Activated CD8-positive, alpha-beta memory T cell treated with anti-CD3 and anti-CD28 coated beads for 1 hour (primary cell): Measurements from ENCODE around the gene IL1F10.

ENCODE experiments used
- DNase-seq, 2 donors: peaks; one replicate each; pipeline ENCODE4 v3.0.0-alpha.2; 2020; ENCODE audit warnings: low read depth in 1 of 2; ENCODE audit errors: extremely low read depth in 1 of 2

IL1F10 gene, protein sequence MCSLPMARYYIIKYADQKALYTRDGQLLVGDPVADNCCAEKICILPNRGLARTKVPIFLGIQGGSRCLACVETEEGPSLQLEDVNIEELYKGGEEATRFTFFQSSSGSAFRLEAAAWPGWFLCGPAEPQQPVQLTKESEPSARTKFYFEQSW

DNA sequence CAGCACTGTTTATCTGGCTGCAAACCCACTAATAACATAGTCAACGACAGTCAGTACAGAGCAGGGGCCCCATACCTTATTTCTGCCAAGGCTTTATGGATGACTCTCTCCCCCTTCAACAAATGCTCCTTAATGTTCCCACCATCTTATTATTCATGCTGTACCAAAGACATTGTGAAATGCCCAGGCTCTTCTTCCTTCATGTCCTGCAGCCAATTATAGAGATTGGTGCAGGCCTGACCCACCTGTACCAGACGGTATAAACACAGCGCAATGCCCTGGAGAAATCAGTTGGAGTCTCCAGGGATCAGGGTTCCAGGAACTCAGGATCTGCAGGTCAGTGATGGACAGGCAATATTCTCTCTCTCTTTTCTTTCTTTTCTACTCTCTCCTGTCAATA, at the start of gene IL1F10:
Gene IL1F10 (plus strand): TSS at position 290 of the 400 bp plus-strand sequence. CDS start 4,769 bp downstream, outside the sequence.
- DNase-seq = no peak

DNA sequence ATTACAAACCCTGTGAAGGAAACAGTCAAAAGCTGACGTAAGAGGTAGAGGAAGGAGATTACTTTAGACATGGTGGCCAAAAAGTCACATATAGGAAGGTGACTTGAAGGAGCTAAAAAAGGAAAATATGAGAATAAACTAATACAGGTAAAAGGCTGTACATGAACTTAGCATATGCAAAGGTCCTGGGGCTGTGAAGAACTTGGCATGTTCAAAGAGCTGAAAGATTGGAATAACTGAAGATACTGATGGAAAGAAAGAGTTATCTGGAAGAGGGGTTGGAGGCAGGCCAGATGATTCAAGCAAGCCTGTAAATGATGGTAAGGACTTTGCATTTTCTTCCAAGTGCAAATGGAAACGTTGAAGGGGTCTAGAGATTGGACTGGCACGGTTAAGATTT, 49.3 kb upstream of the IL1F10 start:
- DNase-seq = no peak

DNA sequence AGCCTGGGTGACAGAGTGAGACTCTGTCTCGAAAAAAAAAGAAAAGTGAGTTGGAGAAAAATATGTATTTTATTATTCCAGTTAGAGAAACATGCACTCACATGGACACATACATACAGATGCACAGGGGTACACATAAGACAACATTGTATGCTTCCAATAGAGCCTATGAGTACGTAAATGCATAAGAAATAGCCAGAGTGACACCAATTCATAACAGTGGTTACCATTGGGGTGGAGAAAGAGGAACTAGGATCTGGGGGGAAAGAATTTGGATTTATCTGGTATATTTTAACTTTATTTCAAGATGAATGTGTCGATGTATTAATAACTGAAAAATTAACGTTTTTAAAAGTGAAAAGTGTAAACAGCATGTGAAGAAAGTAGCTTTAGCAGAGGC, 46.5 kb upstream of the IL1F10 start:
- no peak for DNase-seq

DNA sequence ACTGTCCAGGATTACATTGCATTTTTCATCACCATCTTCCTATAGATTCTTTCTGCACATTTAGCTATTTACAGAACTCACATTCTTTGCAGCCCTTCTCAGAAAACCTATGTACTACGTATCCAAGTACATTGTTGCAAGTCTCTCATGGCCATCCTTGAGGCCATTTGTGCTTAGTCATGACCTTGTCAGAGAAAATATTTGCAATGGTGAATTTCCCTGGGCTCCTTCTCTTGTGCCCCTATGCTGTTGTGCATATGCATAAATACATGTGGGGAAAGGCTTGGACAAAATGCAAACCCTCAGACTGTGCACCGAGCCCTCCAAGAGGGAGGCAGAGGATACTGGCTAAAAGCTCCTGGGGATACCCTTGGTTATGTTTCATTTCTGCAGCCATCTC, 43.0 kb upstream of the IL1F10 start:
- DNase-seq = no peak

DNA sequence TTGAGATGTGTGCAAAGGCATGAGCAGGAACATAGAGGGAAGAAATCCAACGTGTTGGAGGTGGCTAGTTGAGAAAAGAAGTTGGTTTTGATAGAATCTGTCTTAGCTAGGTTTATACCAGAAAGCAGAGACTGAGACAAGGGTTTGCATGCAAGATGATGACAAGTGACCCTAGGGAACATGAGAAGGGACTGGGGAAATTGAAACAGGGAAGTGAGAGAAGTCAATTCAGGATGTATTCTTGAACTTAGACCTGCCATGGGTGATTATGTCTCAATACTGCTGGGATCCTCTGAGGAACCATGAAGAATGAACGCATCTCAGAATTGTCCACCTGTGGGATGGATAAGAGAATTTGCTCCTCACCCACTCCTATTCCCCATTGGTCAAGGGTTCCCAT, 42.0 kb upstream of the IL1F10 start:
- no peak for DNase-seq

DNA sequence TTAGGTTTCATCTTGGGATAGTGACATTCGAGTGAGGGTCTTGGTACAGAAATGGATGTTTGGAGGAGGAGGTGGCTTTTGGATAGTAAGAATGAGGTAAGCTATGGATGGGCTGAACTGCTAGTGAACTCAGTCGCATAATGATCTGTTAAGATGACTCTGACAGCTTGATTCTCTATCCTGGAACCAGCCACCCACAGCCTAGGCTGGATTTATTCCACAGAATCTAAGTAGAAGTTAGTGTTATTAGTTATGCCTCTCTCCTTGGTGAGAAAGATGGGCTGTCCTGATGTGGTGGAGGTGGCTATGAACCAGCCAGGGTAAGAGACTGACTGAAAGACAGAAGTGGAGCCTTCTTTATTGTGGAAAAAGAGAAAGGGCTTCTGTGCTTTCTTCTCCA, 40.1 kb upstream of the IL1F10 start:
- no peak for DNase-seq

DNA sequence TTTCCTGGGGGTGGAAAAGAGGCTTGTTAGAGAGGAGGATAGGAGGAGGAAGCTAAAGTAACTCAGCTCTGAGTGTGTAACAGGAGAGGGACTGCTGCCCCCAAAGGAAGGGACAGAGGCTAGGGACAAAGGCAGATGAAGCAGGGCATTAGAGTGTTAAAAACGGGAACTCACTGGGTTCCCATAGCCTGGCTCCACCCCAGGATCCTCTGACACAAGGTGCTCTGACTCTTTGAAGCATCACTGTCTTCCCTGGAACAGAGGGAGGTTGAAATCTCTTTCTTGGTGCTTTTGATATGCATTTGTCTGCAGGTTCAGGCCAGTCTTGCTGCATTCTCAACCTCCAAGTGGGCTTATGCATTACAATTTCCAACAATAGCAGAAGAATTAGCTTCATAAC, 39.7 kb upstream of the IL1F10 start:
- no peak for DNase-seq

DNA sequence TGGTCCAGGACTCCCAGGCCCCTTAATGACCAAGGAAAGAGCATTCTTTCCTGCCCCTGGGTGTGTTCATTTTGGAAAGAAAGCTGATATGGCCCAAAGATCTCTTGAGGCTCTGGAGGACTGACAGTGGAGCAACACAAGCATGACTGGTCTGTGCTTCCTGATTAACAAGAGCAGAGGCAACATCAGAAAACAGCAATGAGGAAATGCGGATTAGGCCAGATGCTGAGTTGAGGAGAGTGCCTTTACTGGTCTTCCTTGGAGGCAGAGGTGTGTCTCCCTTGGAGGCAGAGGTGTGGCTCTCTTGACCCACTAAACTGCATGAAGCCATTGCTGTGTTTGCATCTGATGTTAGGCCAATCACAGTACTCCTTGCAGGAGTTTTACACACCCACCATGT, 35.0 kb upstream of the IL1F10 start:
- DNase-seq = no peak

DNA sequence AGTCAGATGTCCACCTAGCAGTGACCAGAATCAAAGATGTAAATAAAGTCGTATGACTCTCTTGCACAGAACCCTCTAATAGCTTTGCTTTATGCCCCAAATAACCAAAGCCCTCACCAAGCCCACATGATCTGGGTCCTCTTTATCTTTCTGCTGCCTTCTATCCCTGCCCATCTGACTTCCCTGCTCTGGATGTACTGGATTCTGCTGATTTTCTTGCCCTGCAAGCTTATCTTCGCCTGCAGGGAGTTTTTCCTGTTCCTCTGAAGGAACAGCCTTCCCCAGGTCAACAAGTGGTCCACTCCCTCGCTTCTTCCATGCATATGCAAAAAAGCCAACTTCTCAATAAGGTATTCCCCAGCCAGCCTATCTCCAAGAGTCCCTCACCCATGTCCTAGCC, 33.8 kb upstream of the IL1F10 start:
- no peak for DNase-seq

DNA sequence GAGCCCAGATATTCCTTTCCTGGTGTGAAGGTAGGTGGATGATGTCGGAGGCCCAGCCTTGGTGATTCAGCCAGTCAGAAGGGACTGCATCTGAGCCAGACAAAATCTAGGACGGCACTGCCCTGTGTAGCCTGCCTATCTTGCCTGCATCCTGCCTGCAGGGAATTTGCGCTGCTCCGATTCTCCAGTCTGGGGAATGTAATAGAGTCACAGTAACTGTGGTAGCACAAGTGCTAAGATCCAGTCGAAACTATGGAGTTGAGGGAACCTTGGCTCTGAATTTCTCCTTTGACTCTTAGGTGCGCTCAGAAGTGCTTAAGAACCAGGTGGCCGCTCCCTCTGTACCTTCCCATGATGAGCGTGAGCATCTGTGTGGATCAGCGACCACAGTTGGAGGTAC, 31.0 kb upstream of the IL1F10 start:
- DNase-seq = no peak

DNA sequence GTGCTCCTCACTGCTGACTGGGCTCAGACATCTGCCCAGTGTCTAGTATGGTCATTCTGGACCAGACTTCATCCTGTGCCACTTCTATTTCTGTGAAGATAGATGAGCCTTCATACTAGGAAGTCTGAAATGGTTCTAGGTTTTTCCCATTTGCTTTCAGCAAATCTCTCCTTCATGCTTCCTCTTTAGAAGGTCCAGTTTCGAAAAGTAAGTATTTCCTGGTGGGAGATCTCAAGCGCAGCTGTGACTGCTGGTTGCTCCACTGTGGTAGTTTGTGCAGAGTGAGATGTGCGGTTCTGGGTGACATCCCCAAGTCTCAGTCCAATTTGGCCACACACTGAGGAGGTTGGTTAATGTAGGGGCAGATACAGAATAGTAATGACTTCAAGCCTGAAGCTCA, 29.5 kb upstream of the IL1F10 start:
- DNase-seq = no peak

DNA sequence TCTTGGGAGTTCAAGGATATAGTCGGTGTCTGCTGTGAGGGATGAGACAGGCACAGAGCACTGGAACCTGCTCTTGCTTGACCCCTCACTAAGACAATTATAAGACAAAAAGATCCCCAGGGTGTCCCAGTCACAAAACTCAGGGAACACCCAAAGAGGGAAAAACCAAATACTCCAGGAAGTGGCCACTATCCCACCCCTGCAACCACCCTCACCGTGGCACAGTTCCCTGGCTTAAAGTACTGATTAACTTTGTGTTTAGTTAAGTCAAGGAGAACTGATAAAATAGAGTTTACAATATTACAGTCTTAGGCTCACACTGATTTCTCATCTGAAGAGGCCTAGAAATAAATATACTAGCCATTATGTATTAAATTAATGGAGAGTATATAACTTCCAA, 28.6 kb upstream of the IL1F10 start:
- DNase-seq = no peak

DNA sequence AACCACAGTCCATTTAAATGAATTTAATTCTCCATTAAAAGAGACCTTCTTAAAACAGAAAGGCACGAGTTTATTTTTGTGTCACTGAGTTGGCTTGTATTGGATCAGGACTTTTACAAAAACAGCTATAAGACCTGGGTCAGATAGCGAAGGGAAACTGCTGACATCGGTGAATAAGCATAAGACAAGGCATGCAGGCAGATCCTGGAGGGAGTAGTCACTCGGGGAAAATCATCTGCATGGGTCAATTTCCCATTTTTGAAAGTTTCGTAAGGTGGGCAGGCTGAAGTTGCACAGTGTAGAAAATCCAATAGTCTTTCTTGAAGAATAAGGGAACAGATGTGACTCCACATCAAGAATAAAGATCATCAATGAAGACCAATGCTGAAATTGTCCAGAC, 28.1 kb upstream of the IL1F10 start:
- no peak for DNase-seq

DNA sequence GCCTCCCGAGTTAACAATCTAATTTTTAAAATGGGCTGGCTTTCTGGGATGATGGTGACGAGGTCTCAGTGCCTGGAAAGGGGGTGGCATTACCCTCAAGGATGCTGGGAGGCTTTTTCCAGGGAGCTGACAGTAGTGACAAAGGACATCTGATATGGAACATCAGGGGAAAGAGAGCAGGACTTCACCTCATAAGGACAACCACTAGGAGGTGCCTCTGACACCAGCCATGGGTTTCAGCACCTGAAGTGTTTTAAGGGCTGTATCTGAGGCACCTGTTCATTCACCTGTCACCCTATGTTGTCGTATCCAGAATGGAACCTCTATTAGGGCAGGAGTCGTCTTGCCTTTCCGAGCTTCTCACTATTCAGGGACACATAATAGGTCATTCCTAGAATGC, 25.9 kb upstream of the IL1F10 start:
- no peak for DNase-seq

DNA sequence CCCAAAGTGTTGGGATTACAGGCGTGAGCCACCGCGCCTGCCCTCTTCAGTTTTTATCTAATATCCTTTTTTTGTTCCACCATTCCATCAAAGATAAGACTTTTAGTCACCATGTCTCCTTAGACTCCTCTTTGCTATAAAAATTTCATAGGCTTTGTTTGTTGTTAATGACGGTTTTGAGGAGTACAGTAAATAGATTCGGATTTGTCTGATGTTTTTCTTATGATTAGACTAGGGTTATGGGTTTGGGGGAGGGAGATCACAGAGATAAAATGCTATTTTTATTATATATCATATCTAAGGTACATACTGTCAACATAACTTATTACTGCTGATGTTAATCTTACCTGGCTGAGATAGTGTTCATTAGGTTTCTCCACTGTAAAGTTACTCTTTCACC, 21.3 kb upstream of the IL1F10 start:
- DNase-seq = no peak

DNA sequence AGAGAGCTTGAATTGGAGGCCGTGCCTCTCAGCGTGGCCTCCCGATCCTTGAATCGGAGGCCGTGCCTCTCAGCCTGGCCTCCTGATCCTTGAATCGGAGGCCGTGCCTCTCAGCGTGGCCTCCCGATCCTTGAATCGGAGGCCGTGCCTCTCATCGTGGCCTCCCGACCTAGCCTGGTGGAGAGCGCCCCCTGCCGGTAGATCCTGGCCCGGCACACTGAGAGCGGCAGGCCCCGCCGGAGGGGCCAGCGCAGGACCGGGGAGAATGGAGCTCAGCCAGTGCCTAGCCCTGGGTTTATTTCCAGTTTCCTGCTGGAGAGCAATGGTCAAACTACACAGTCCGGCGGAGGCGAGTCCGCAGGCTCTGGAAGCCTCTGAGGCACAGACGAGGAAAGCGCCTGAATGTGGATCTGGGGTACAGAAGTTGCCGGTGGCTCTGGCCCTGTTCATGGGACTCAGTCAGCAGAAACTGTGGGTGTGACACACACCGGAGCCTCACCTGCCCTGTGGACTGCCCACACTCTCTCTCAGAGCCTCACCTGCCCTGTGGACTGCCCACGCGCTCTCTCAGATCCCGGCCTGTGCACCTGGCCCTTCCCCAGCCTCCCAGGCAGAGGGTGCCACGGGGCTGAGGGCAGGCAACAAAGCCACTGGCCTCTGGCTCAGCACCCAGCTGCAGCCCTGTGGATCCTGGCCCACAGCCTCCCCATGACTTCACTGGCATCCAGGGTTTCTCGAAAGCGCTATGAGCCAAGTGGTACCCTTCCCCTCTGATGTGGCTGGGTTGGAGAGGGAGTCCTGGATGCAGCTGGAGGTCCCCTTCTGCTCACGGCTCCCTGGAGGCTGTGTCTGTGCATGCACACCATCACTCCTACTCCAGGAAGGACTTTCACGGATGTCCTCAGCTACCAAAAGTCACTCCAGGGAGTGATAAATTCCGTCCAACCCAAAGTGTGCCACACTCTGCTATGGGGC, 16.6 kb upstream of the IL1F10 start:
- DNase-seq = no peak

DNA sequence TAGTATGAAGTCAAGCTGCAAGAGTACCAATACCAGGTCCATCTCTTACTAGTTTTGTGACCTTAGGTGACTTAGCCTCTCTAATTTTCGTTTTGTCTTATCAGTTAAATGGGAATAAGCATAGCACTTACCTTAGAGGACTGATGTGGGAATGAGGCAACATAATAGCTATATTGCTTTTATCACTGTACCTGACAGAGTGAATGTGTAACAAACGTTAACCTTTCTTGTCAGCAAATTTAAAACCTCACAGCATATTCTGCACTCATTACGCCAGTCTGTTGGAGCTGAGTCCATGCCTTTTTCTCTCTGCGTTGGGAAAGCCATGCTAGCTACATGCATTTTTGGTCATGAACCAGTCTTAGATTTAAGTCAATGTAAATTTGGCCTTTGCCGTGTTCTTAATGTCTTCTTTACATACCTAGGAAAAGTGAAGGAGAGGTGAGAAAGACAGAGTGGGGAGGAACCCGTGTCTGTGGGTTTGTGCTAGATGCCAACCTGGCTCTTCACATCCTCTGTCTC, 15.3 kb upstream of the IL1F10 start, which contains the start of gene IL36B:
Gene IL36B (minus strand): TSS at position 472 of the 522 bp plus-strand sequence.
- DNase-seq = no peak

DNA sequence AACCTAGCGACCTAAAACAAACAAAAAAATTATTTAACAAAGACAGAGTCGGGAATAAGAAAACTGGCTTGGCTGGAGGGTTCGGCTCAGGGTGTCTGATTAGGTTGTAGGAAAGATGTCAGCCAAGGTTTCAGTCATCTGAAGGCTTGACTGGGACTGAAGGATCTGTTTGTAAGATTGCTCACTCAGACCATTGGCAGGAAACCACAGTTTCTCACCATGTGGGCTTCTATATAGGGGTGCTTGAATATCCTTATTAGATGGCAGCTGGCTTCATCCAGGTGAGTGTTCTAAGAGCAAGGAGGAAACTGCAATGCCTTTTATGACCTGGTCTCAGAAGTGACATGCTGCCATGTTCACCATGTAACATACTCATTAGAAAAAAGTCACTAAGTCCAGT, 14.1 kb upstream of the IL1F10 start:
- no peak for DNase-seq

DNA sequence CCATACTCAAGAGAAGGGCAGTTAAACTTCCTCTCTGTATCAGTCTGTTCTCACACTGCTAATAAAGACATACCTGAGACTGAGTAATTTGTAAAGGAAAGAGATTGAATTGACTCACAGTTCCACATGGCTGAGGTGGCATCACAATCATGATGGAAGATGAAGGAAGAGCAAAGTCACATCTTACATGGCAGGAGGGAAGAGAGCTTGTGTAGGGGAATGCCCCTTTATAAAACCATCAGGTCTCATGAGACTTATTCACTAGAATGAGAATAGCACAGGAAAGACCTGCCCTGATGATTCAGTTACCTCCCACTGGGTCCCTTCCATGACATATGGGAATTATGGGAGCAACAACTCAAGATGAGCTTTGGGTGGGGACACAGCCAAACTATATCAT, 13.7 kb upstream of the IL1F10 start:
- DNase-seq = no peak

DNA sequence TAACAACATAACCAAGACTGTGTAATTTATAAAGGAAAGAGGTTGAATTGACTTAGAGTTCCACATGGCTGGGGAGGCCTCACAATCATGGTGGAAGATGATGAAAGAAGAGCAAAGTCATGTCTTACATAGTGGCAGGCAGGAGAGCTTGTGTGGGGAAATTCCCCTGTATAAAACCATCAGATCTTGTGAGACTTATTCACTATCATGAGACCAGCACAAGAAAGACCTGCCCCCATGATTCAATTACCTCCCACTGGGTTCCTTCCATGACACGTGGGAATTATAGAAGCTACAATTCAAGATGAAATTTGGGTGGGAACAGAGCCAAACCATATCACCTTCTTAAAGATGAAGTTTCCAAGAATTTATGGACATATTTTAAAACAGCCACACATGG, 11.2 kb upstream of the IL1F10 start:
- no peak for DNase-seq

DNA sequence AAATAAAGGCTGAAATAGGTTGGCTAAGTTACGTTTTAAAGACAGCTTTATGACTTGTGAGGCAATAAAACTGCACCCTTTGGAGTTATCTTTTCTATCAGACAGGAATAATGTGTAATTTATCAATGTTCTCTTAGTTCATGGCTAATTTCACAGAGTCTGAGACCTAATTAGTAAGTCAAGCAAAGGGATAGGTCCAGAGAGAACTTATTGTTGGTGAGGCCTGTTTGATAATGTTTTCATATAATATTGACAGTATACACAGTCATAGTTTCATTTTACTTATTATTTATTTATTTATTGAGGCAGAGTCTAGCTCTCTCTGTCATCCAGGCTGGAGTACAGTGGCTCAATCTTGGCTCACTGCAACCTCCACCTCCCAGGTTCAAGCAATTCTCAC, 10.7 kb upstream of the IL1F10 start:
- DNase-seq = no peak

DNA sequence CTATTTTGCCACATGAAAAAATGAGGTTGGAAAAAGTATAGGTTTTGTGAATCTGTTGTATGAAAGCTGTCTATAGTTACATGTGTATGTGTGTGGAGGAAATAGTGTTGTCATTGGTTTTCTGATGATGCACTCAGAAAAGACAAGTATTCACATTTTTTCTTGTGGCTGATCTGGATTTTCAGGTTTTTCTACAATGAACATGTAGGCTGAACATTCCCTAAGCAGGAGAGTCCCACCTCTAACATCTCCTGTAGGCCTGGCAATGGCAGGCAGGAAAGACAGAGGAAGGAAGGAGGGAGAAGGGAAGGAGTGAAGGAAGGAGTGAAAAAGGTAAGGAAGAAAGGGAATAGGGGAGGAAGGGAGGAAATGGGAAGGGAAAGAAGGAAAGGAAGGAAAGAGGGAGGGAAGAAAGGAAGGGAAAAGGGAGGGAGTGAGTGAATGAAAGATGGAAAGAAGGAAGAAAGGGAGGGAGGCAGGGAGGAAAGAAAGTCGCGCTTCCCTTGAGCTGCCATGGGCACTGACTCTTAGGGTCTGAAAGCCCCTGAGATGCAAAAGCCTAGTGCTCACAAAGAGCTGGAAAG, 9.3 kb upstream of the IL1F10 start:
- no peak for DNase-seq
